RWPE2 (cell line): ENCODE results near the gene GID4.

Experiments used
- ATAC-seq: fragments of 200-7000 bp; cut with Tn5 transposase; 3 replicates; pipeline ENCODE4 v1.9.1; 2021; ENCODE audit warnings: low read depth
- DNase-seq: peaks from one replicate; pipeline ENCODE4 v3.0.0-alpha.2; 2020; ENCODE audit warnings: low spot score
- H3K27ac ChIP-seq: fragments of 450-650 bp; 2 replicates; pipeline ENCODE4 v1.5.1; 2017; ENCODE audit warnings: mild to moderate bottlenecking; ENCODE audit not compliant: poor library complexity, severe bottlenecking
- H3K27me3 ChIP-seq: fragments of 250-450 bp; sonication (Bioruptor Pico); 2 replicates; pipeline ENCODE4 v1.5.1; 2021; ENCODE audit warnings: mild to moderate bottlenecking, moderate library complexity; ENCODE audit not compliant: insufficient read depth, poor library complexity, severe bottlenecking
- H3K36me3 ChIP-seq: fragments of 250-450 bp; sonication (Bioruptor Pico); 2 replicates; pipeline ENCODE4 v1.5.1; 2020; ENCODE audit warnings: low read depth, mild to moderate bottlenecking, moderate library complexity
- H3K4me1 ChIP-seq: fragments of 250-450 bp; sonication (Bioruptor Pico); 2 replicates; pipeline ENCODE4 v1.5.1; 2021; ENCODE audit warnings: mild to moderate bottlenecking, moderate library complexity; ENCODE audit not compliant: insufficient read depth, poor library complexity, severe bottlenecking
- H3K4me3 ChIP-seq: fragments of 250-450 bp; sonication (Bioruptor Pico); 2 replicates; pipeline ENCODE4 v1.5.1; 2021; ENCODE audit warnings: mild to moderate bottlenecking, moderate library complexity; ENCODE audit not compliant: severe bottlenecking
- H3K9me3 ChIP-seq: fragments of 250-450 bp; sonication (Bioruptor Pico); 2 replicates; pipeline ENCODE4 v1.5.1; 2021; ENCODE audit warnings: mild to moderate bottlenecking, moderate library complexity; ENCODE audit not compliant: severe bottlenecking
- TF ChIP-seq, protein P1 (sequence below): fragments of 450-650 bp; IDR thresholded peaks from one replicate; pipeline ENCODE4 v1.5.1; 2017; ENCODE audit warnings: mild to moderate bottlenecking, moderate library complexity; ENCODE audit not compliant: poor library complexity, severe bottlenecking

GID4 gene

DNA sequence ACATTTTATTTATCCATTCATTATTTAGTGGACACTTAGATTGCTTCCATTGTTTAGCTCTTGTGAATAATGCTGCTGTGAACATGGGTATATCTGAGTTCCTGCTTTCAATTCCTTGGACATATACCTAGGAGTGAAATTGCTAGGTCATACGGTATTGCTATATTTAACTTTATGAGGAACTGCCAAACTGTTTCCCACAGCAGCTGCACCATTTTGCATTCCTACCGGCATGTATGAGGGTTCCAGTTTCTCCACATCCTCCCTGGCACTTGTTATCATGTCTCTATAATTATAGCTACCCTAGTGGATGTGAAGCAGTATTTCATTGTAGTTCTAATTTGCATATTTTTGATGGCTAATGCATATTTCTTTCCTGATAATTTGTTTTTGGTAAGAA, 24.8 kb downstream of the GID4 start:
- Histone ChIP-seq H3K4me3 (no peak overlapping the region), H3K27me3 (no peaks in the 10 kb centered on the region), H3K36me3 (peaks cover 38% of the 10 kb centered on the region), H3K4me1 (peaks cover 3% of the 10 kb centered on the region), H3K27ac (no peak overlapping the region), H3K9me3 (no peaks in the 10 kb centered on the region)
- no peak for ATAC-seq
- TF ChIP-seq, protein P1, sequence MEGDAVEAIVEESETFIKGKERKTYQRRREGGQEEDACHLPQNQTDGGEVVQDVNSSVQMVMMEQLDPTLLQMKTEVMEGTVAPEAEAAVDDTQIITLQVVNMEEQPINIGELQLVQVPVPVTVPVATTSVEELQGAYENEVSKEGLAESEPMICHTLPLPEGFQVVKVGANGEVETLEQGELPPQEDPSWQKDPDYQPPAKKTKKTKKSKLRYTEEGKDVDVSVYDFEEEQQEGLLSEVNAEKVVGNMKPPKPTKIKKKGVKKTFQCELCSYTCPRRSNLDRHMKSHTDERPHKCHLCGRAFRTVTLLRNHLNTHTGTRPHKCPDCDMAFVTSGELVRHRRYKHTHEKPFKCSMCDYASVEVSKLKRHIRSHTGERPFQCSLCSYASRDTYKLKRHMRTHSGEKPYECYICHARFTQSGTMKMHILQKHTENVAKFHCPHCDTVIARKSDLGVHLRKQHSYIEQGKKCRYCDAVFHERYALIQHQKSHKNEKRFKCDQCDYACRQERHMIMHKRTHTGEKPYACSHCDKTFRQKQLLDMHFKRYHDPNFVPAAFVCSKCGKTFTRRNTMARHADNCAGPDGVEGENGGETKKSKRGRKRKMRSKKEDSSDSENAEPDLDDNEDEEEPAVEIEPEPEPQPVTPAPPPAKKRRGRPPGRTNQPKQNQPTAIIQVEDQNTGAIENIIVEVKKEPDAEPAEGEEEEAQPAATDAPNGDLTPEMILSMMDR = no peak
- no peak for DNase-seq

GRCh38 chr17:18065546-18065945, 26.3 kb downstream of the GID4 start:
- H3K4me3 ChIP-seq = no peak overlapping the region
- no peaks in the 10 kb centered on the region for H3K27me3 ChIP-seq
- H3K9me3 ChIP-seq = no peaks in the 10 kb centered on the region
- H3K4me1 ChIP-seq = no peaks in the 10 kb centered on the region
- no peak for ATAC-seq
- H3K27ac ChIP-seq = no peak overlapping the region
- H3K36me3 ChIP-seq = peaks cover 31% of the 10 kb centered on the region
- TF ChIP-seq, protein P1 = no peak
- DNase-seq = no peak

DNA sequence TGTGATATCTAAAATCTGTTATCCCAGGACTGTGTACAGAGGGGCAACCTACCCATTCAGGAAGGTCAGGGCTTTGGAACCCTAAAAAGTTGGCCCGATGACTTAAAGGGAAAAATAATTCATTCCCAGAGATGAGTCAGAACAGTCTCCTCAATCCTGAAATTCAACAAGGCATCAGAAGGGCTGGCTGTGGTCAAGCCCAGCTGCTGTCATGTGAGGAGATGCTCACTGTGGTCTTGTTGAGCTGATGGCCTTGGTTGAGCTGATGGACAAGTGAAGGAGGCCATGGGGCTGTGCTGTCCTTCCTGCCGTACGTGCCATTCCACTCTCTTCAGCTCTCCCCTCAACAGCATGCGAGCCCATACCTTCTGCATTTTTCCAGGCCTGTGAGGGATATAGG, 27.7 kb downstream of the GID4 start:
- H3K4me3 ChIP-seq = no peak overlapping the region
- H3K9me3 ChIP-seq = no peaks in the 10 kb centered on the region
- TF ChIP-seq, protein P1 = no peak
- DNase-seq (no peak), ATAC-seq (no peak)
- H3K27me3 ChIP-seq = no peaks in the 10 kb centered on the region
- H3K4me1 ChIP-seq = no peaks in the 10 kb centered on the region
- peaks cover 23% of the 10 kb centered on the region for H3K36me3 ChIP-seq
- H3K27ac ChIP-seq = no peak overlapping the region

GRCh38 chr17:18069101-18069500, 29.9 kb downstream of the GID4 start:
- H3K4me3 ChIP-seq = no peak overlapping the region
- ATAC-seq = no peak
- no peaks in the 10 kb centered on the region for H3K27me3 ChIP-seq
- no peak overlapping the region for H3K27ac ChIP-seq
- peaks cover 8% of the 10 kb centered on the region; the same call in 1 of the 2 replicates for H3K36me3 ChIP-seq
- H3K4me1 ChIP-seq = no peaks in the 10 kb centered on the region
- DNase-seq = no peak
- no peaks in the 10 kb centered on the region for H3K9me3 ChIP-seq
- TF ChIP-seq, protein P1 = no peak

- no peak overlapping the region for H3K4me3 ChIP-seq
- TF ChIP-seq, protein P1 = no peak
- H3K36me3 ChIP-seq = 0 out of 2 replicates have a peak, but pooled peaks cover 2% of the 10 kb centered on the region
- H3K9me3 ChIP-seq = no peaks in the 10 kb centered on the region
- no peaks in the 10 kb centered on the region for H3K27me3 ChIP-seq
- no peak overlapping the region for H3K27ac ChIP-seq
- DNase-seq (no peak), ATAC-seq (0 out of 3 replicates have a peak, but pooled peaks have one; percentile 33)
- H3K4me1 ChIP-seq = no peaks in the 10 kb centered on the region
Measured at GRCh38 chr17:18070861-18071340, 31.7 kb downstream of the GID4 start.
